ENCODE data around the gene GRID2.

- TF ChIP-seq RFX5 (IDR thresholded peaks at IDR 0.05; ENCODE audit: low read depth, low read length) (no peak), SP1 (IDR thresholded peaks at IDR 0.05; ENCODE audit: low read depth, low read length) (no peak), EZH2 (IDR thresholded peaks at IDR 0.05; ENCODE audit: borderline replicate concordance, control insufficient read depth, low read depth, low read length) (no peak), NFYB (IDR thresholded peaks at IDR 0.05; ENCODE audit: insufficient read depth, low read depth, low read length) (no peak)
- TF ChIP-seq, protein P1, sequence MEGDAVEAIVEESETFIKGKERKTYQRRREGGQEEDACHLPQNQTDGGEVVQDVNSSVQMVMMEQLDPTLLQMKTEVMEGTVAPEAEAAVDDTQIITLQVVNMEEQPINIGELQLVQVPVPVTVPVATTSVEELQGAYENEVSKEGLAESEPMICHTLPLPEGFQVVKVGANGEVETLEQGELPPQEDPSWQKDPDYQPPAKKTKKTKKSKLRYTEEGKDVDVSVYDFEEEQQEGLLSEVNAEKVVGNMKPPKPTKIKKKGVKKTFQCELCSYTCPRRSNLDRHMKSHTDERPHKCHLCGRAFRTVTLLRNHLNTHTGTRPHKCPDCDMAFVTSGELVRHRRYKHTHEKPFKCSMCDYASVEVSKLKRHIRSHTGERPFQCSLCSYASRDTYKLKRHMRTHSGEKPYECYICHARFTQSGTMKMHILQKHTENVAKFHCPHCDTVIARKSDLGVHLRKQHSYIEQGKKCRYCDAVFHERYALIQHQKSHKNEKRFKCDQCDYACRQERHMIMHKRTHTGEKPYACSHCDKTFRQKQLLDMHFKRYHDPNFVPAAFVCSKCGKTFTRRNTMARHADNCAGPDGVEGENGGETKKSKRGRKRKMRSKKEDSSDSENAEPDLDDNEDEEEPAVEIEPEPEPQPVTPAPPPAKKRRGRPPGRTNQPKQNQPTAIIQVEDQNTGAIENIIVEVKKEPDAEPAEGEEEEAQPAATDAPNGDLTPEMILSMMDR (IDR thresholded peaks at IDR 0.05 in 2 of 3, conservative IDR thresholded peaks at IDR 0.05 in 1 of 3; ENCODE audit: control insufficient read depth in 2 of 3, extremely low read depth in 1 of 3, insufficient read depth in 1 of 3, low read depth in 3 of 3, low read length in 3 of 3) = no peak
Measured at GRCh38 chr4:92809381-92809780, 505.6 kb downstream of the GRID2 start.

Measured in GM12878 (cell line).